HS-5 (cell line): ENCODE data around the gene DDX52.
"Not testable (repeated sequence)": the region's sequence is repeated elsewhere in the genome, so short reads cannot be mapped to it uniquely, and the experiment has no call there.

ENCODE experiments used
- DNase-seq: peaks from one replicate; pipeline ENCODE4 v3.0.0-alpha.2; 2012; ENCODE audit warnings: low read depth

DDX52 gene

GRCh38 chr17:37651849-37652248, 8.6 kb upstream of the DDX52 start:
- no peak for DNase-seq

- no peak for DNase-seq
These were observed 7.3 kb upstream of the DDX52 start for GRCh38 chr17:37650419-37651003.

DNA sequence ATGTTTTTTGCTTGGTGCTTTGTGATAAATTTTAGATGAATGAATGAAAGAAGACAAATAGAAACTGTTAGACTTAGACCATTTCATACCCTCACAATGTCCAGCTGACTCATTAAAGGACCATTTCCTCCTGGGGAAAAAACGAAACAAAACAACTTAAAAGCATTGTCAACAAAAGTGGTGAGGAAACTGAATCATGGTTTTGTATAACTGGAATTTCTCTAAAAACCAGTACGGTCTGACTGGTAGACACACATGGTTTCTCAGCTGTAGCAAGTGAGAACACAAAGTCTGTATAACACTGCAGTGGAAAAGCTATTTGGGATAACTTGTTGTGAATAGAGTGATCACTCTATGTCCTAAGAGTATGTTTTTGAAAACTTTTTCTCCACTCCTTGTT, 5.3 kb upstream of the DDX52 start:
- DNase-seq = no peak

DNA sequence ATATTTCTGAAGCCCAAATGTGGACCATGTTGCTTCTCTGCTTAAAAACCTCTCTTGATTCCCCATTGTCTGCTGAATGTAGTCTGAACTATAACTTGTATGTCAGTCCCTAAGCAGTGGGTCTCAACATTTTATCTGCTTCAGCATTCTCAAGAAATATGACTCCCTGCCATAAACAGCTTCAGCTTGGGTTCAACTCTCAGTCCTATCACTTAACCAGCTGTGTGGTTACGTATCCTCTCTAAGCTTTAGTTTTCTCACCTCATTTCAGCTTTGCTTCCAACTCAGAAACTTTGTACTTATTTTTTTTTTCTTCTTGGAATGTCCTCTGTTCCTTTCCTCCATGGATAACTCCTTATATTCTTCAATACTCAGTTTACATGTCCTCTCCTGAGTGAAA, 4.6 kb upstream of the DDX52 start:
- DNase-seq = no peak

DNA sequence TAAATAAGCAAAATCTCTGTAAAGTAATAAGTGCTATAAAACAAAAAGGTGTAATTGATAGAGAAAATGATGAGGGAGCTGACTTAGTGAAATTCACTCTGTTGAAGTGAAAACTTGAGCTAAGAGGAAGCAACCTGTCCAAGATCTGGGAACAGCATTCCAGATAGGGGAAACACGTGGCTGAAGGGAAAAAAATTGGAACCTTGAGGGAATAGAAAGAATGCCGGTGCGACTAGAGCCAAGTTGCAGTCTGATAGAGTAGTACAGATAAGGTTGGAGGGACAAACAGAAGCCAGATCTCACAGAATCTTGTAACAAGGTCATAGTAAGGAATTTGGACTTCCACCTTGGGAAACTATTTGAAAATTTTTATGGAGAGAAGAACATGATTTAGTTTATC, 623 bp upstream of the DDX52 start:
- no peak for DNase-seq

GRCh38 chr17:37642681-37643080, 565 bp downstream of the DDX52 start:
- DNase-seq = no peak

DNA sequence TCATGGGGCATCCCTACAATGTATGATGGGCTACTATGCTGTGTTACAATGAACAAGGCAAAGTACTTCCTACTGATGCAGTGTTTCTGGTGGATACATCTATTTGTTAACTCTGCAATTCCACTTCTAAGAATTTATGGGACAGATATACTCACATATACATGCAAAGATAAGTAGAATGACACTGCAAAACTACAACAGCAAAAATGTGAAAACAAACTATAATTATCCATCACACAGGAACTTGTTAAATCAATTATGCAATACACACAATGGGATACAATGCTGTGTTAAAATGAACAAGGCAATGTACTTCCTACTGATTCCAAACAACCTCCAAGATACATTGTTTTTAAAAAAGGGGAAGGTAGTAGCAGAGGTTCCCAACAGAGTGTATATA, 3.2 kb downstream of the DDX52 start:
- DNase-seq = no peak

DNA sequence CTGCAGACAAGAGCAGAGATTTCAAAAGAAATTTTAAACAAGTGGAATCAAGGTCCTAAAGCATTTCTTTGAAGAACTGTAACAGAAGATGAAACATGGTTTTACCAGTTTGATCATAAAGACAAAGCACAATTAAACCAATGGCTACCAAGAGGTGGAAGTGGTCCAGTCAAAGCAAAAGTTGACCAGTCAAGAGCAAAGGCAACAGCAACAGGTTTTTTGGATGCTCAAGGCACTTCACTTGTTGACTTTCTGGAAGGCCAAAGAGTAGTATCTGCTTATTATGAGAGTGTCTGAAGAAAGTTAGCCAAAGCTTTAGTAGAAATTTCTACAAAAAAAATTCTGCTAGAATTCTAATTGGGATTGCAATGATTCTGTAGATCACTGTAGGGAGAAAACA, 5.3 kb downstream of the DDX52 start:
- DNase-seq = no peak

GRCh38 chr17:37616430-37616829, 26.8 kb downstream of the DDX52 start:
- not testable (repeated sequence) for DNase-seq

- DNase-seq = no peak
These were observed 28.4 kb downstream of the DDX52 start for GRCh38 chr17:37614823-37615222.

DNA sequence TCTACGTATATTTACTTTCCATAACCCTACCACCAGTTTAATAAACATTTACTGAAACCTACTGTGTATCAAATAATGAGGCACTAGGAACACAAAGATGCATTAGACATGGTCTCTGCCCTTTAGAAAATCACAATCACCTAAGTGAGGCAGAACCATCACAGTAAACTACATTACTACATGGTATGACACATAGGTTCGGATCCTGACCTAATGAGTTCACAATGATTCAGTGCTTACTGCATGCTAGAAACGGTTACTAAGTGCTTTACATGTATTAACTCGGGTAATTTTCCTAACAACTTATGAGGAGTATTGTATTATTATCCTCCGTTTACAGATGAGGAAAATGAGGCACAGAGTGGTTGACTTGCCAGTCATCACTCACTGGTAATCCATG, 28.9 kb downstream of the DDX52 start:
- DNase-seq = peak; percentile 58

GRCh38 chr17:37610971-37611370, 32.3 kb downstream of the DDX52 start:
- DNase-seq = no peak

DNA sequence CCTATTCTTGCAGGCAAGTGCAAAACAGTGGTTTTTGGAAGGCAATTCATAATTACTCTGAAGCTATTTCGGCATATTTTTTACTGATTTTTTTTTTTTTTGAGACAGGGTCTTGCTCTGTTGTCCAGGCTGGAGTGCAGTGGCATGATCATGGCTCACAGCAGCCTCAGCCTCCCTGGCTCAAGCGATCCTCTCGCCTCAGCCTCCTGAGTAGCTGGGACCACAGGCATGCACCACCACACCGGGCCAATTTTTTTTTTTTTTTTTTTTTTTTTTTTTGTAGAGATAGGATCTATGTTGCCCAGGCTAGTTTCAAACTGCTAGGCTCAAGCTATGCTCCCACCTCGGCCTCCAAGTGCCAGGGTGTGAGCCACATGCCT, 33.2 kb downstream of the DDX52 start:
- not testable (repeated sequence) for DNase-seq

DNA sequence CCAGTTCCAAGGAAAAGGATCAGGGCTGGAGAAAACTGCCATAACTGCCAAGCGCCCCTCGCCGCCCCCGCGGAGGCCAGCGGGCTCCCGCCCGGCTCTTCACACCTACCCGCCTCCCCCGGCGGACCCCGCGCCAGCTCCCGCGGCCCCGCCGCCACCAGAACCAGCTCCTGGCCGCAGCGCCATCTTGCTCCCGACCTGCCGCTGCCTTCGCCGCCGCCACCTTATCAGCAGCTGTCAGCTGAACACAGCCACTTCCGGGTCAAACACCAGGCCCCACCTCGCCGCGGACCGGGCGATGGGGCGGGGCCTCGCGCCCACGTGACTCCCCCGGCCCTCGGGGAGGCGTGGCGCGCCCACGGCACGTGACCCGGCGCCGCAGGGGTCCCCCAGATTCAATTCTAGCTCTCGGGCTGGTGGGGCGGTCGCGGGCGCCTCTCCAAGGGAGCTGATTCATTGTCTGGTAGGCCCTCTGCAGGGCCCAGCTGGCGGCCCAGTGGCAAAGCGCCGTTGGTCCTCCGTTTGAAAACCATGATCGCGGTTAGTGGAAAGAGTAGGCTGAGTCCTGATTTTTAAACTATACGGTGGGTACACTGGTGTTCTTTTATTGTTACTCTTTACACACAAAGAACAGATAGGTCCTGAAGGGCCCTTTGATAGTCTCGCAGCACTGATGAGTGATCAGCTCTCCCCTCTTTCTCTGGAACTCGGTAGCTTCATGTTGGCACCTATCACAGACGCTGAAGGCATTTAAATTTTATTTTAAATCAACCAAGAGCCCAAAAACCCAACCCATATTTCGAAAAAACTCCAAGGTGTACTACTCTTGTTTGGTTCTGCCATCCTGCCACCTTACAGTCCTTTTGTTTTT, 33.8 kb downstream of the DDX52 start, which contains the start of gene SYNRG:
TSS of gene SYNRG (minus strand) at position 249 of the 871 bp plus-strand sequence. CDS start at position 186, 63 bp downstream.
- DNase-seq = peak; percentile 68

GRCh38 chr17:37608351-37609169, 34.7 kb downstream of the DDX52 start:
- DNase-seq = no peak

DNA sequence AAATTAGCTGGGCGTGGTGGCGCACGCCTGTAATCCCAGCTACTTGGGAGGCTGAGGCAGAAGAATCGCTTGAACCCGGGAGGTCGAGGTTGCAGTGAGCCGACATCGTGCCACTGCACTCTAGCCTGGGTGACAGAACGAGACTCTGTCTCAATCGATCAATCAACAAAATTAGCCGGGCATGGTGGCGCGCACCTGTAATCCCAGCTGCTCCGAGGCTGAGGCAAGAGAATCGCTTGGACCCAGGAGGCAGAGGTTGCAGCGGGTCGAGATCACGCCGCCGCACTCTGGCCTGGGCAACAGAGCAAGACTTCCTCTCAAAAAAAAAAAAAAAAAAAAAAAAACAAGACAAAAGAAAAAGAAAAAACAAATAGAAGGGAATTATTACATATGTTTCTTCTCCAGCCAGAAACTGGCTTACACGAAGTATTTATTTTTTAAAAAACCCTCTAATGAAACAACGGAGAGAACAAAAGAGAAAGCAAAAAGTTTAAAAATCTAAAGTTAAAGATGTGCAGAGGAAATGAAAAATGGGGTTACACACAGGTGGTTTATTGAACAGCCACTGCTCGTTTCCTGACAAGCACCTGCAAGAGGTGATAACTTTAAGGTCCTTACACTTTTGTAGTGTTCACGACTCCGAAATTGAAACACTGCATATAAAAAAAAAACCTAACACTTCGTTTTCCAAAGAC, 35.5 kb downstream of the DDX52 start:
- no peak for DNase-seq

- no peak for DNase-seq
These were observed 37.3 kb downstream of the DDX52 start for GRCh38 chr17:37605813-37606505.

DNA sequence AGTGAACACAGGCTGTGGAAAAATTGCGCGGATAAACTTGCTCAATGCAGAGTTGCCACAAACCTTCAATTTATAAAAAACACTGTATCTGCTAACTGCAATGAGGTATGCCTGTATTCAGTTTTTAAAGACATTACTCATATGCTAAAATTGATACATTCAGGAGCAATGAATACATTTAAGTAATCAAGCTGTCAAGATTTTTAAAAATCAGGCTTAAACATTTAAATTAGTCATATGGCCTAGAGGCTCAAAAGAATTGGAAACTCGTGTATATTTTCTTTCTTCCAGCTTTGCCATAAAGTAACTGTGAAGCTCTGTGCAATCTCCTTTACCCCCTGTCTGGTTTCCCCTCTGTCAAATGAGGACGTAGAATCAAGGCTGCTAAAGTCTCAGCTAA, 38.2 kb downstream of the DDX52 start:
- no peak for DNase-seq

DNA sequence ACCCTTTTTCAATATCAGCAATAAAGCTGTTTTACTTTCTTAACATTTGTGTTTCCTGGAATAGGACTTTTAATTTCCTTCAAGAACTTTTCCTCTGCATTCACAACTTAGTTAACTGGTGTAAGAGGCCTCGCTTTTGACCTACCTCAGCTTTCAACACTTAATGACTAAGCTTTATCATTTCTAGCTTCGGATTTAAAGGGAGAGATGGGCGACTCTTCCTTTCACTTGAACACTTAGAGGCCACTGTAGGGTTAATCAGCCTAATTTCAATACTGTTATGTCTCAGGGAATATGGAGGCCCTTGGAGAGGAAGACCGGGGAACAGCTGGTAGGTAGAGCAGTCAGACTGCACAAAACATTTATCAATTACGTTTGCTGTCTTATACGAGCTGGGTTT, 38.7 kb downstream of the DDX52 start:
- no peak for DNase-seq

- DNase-seq = no peak
These were observed 45.1 kb downstream of the DDX52 start for GRCh38 chr17:37598145-37598544.

GRCh38 chr17:37592291-37592690, 51.0 kb downstream of the DDX52 start:
- DNase-seq = no peak

- DNase-seq = no peak
These were observed 58.2 kb downstream of the DDX52 start for GRCh38 chr17:37585066-37585465.
